ENCODE data around the gene TAF10. TPM values are rescaled to one million over a fixed set of nuclear protein-coding genes. Genes with fewer than 3 reads are reported as not detected.

TAF10 gene
- total and polyA plus RNA-seq, 8 donors, result 53.5 to 116 (median 86.8) TPM

- no peak overlapping the region for H3K27ac ChIP-seq
- no peak for TF ChIP-seq CTCF (IDR thresholded peaks at IDR 0.05)
- H3K4me1 ChIP-seq, result peaks cover 0 to 4% (median 0%) of the 10 kb centered on the region in 3 donors
- H3K9me3 ChIP-seq, result no peaks in the 10 kb centered on the region
- no peaks in the 10 kb centered on the region for H3K27me3 ChIP-seq
- H3K36me3 ChIP-seq, result no peaks in the 10 kb centered on the region
- ATAC-seq, result no peak
- 79 to 97% methylated on average over 5 of the region's 5 CpGs for WGBS, 2 donors
- intact Hi-C loops (cut with DNase I), result no loop called here
- no peak for FAIRE-seq
- no peak for DNase-seq
- H3K4me3 ChIP-seq, result no peak overlapping the region
These were observed 42.3 kb downstream of the TAF10 start for GRCh38 chr11:6569706-6570105.

GRCh38 chr11:6568191-6568918 lies 43.7 kb downstream of the TAF10 start:
- no peaks in the 10 kb centered on the region for H3K27me3 ChIP-seq
- intact Hi-C loops (cut with DNase I), result no loop called here
- WGBS, 2 donors, result 30 to 34% methylated on average over 4 of the region's 4 CpGs
- no peak overlapping the region for H3K27ac ChIP-seq
- H3K4me3 ChIP-seq, result no peak overlapping the region
- TF ChIP-seq CTCF (IDR thresholded peaks at IDR 0.05), result no peak
- DNase-seq (peak in 5 of 6 donors; percentile 73 to 90 (median 79)), FAIRE-seq (no peak), ATAC-seq (peak; percentile 79 to 88 (median 87))
- H3K9me3 ChIP-seq, result no peaks in the 10 kb centered on the region
- no peaks in the 10 kb centered on the region for H3K36me3 ChIP-seq
- peaks cover 0 to 4% (median 0%) of the 10 kb centered on the region in 3 donors for H3K4me1 ChIP-seq

DNA sequence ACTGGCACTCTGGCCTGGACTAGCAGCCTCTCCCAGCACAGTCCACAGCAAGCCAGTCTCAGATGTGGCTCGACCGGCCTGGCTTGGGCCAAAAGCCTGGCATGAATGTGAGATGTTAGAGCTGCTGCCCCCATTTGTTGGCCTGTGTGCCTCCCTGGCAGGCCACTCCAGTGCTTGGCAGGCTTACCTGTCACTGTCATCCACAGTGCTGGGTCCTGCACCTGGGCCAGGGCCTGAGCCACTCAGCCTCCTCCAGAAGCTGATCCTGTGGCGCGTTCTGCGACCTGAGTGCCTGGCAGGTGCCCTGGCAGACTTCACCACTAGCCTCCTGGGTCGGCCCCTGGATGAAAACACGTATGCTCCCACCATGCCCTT lies 44.7 kb downstream of the TAF10 start:
- Histone ChIP-seq H3K27me3 (no peaks in the 10 kb centered on the region), H3K9me3 (no peaks in the 10 kb centered on the region), H3K4me1 (peaks cover 0 to 4% (median 0%) of the 10 kb centered on the region in 3 donors), H3K36me3 (no peaks in the 10 kb centered on the region), H3K27ac (no peak overlapping the region), H3K4me3 (no peak overlapping the region)
- FAIRE-seq, result no peak
- DNase-seq, result no peak
- TF ChIP-seq CTCF (IDR thresholded peaks at IDR 0.05), result no peak
- WGBS, 2 donors, result 90 to 94% methylated on average over 7 of the region's 7 CpGs
- ATAC-seq, result no peak
- intact Hi-C loops (cut with DNase I), result no loop called here

DNA sequence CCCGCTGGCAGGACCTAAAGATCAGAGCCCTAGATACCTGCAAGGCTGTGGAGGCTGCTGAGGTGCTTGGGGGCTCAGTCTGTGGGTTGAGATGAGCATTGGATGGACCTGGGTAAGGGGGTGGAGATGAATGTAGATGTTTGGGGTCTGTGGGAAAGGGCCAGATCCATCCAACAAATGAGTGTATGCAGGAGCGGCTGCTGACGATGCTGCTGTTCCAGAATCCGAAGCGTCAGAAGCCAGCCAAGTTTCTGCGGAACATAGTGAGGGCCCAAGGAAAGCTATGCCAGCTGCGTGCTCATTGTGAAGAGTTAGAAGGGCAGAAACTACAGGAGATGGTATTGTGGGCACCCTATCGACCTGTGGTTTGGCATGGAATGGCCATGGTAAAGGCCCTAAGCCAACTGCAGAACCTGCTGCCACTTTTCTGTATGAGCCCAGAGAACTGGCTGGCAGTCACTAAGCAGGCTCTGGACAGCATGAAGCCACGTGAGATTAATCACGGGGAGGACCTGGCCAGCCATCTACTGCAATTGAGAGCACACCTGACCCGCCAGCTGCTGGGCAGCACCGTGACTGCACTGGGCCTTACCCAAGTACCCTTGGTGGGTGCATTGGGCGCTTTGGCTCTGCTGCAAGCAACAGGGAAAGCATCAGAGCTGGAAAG lies 45.2 kb downstream of the TAF10 start:
- Histone ChIP-seq H3K27me3 (no peaks in the 10 kb centered on the region), H3K4me1 (peaks cover 0 to 4% (median 0%) of the 10 kb centered on the region in 3 donors), H3K36me3 (no peaks in the 10 kb centered on the region), H3K9me3 (no peaks in the 10 kb centered on the region), H3K4me3 (no peak overlapping the region), H3K27ac (no peak overlapping the region)
- intact Hi-C loops (cut with DNase I), result no loop called here
- ATAC-seq (peak in 1 of 4 donors; percentile 47), FAIRE-seq (no peak), DNase-seq (no peak)
- no peak for TF ChIP-seq CTCF (IDR thresholded peaks at IDR 0.05)
- 83% methylated on average over 13 of the region's 13 CpGs for WGBS, 2 donors
